ENCODE measurements around the gene LILRB4. TPM values are rescaled to one million over a fixed set of nuclear protein-coding genes. Genes with fewer than 3 reads are reported as not detected.

LILRB4 gene
- 0.44 TPM for total RNA-seq (ENCODE audit: unreplicated experiment)
- long read RNA-seq = 0 reads

GRCh38 chr19:54662730-54663129, at the start of gene LILRB4:
LILRB4 (plus strand) TSS chr19:54662985; CDS start chr19:54663034, 49 bp downstream.
- Mint-ChIP-seq H3K27ac (ENCODE audit: unreplicated experiment) (no peak within 1 kb of the TSS), H3K4me3 (ENCODE audit: unreplicated experiment) (no peak within 1 kb of the TSS), H3K27me3 (ENCODE audit: unreplicated experiment) (peaks cover 8% of the 10 kb centered on the region), H3K9me3 (ENCODE audit: unreplicated experiment) (peaks cover 6% of the 10 kb centered on the region), H3K36me3 (ENCODE audit: unreplicated experiment) (peaks cover 4% of the 10 kb centered on the region), H3K4me1 (ENCODE audit: low read depth, unreplicated experiment) (peaks cover 2% of the 10 kb centered on the region)
- TF ChIP-seq CTCF (IDR thresholded peaks at IDR 0.05; ENCODE audit: partially characterized antibody, unreplicated experiment) = no peak
- DNase-seq = no peak

- no peak for TF ChIP-seq CTCF (IDR thresholded peaks at IDR 0.05; ENCODE audit: partially characterized antibody, unreplicated experiment)
- H3K4me3 Mint-ChIP-seq (ENCODE audit: unreplicated experiment) = no peak overlapping the region
- no peak overlapping the region for H3K27ac Mint-ChIP-seq (ENCODE audit: unreplicated experiment)
- peaks cover under 1% of the 10 kb centered on the region for H3K27me3 Mint-ChIP-seq (ENCODE audit: unreplicated experiment)
- peaks cover 6% of the 10 kb centered on the region for H3K9me3 Mint-ChIP-seq (ENCODE audit: unreplicated experiment)
- DNase-seq = no peak
- no peaks in the 10 kb centered on the region for H3K4me1 Mint-ChIP-seq (ENCODE audit: low read depth, unreplicated experiment)
- peaks cover 23% of the 10 kb centered on the region for H3K36me3 Mint-ChIP-seq (ENCODE audit: unreplicated experiment)
Measured at GRCh38 chr19:54614726-54615125, 48.1 kb upstream of the LILRB4 start.

GRCh38 chr19:54616057-54616456, 46.7 kb upstream of the LILRB4 start:
- Mint-ChIP-seq H3K27ac (ENCODE audit: unreplicated experiment) (no peak overlapping the region), H3K4me1 (ENCODE audit: low read depth, unreplicated experiment) (no peaks in the 10 kb centered on the region), H3K4me3 (ENCODE audit: unreplicated experiment) (no peak overlapping the region), H3K27me3 (ENCODE audit: unreplicated experiment) (no peaks in the 10 kb centered on the region), H3K36me3 (ENCODE audit: unreplicated experiment) (peaks cover 23% of the 10 kb centered on the region), H3K9me3 (ENCODE audit: unreplicated experiment) (peaks cover 5% of the 10 kb centered on the region)
- TF ChIP-seq CTCF (IDR thresholded peaks at IDR 0.05; ENCODE audit: partially characterized antibody, unreplicated experiment) = no peak
- DNase-seq = no peak

GRCh38 chr19:54616821-54617560, 45.8 kb upstream of the LILRB4 start:
- no peak for TF ChIP-seq CTCF (IDR thresholded peaks at IDR 0.05; ENCODE audit: partially characterized antibody, unreplicated experiment)
- peaks cover 23% of the 10 kb centered on the region for H3K36me3 Mint-ChIP-seq (ENCODE audit: unreplicated experiment)
- H3K9me3 Mint-ChIP-seq (ENCODE audit: unreplicated experiment) = peaks cover 5% of the 10 kb centered on the region
- no peaks in the 10 kb centered on the region for H3K4me1 Mint-ChIP-seq (ENCODE audit: low read depth, unreplicated experiment)
- no peak overlapping the region for H3K4me3 Mint-ChIP-seq (ENCODE audit: unreplicated experiment)
- no peak overlapping the region for H3K27ac Mint-ChIP-seq (ENCODE audit: unreplicated experiment)
- DNase-seq = no peak
- H3K27me3 Mint-ChIP-seq (ENCODE audit: unreplicated experiment) = no peaks in the 10 kb centered on the region

- Mint-ChIP-seq H3K4me3 (ENCODE audit: unreplicated experiment) (no peak overlapping the region), H3K36me3 (ENCODE audit: unreplicated experiment) (peaks cover 16% of the 10 kb centered on the region), H3K9me3 (ENCODE audit: unreplicated experiment) (no peaks in the 10 kb centered on the region), H3K4me1 (ENCODE audit: low read depth, unreplicated experiment) (no peaks in the 10 kb centered on the region), H3K27me3 (ENCODE audit: unreplicated experiment) (no peaks in the 10 kb centered on the region), H3K27ac (ENCODE audit: unreplicated experiment) (no peak overlapping the region)
- no peak for DNase-seq
- no peak for TF ChIP-seq CTCF (IDR thresholded peaks at IDR 0.05; ENCODE audit: partially characterized antibody, unreplicated experiment)
Measured at GRCh38 chr19:54620464-54620863, 42.3 kb upstream of the LILRB4 start.
